ENCODE measurements around the gene ARHGAP26.

- no peak for TF ChIP-seq POLR2A (IDR thresholded peaks at IDR 0.05)
- TF ChIP-seq, protein P1, sequence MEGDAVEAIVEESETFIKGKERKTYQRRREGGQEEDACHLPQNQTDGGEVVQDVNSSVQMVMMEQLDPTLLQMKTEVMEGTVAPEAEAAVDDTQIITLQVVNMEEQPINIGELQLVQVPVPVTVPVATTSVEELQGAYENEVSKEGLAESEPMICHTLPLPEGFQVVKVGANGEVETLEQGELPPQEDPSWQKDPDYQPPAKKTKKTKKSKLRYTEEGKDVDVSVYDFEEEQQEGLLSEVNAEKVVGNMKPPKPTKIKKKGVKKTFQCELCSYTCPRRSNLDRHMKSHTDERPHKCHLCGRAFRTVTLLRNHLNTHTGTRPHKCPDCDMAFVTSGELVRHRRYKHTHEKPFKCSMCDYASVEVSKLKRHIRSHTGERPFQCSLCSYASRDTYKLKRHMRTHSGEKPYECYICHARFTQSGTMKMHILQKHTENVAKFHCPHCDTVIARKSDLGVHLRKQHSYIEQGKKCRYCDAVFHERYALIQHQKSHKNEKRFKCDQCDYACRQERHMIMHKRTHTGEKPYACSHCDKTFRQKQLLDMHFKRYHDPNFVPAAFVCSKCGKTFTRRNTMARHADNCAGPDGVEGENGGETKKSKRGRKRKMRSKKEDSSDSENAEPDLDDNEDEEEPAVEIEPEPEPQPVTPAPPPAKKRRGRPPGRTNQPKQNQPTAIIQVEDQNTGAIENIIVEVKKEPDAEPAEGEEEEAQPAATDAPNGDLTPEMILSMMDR (IDR thresholded peaks at IDR 0.05 in 8 of 11, conservative IDR thresholded peaks at IDR 0.05 in 3 of 11): no peak
Measured at GRCh38 chr5:142795251-142795650, 25.1 kb downstream of the ARHGAP26 start.
